Dermis microvascular lymphatic vessel endothelial cell (primary cell): ENCODE data around the gene ADAP1. TPM values are rescaled to one million over a fixed set of nuclear protein-coding genes. Genes with fewer than 3 reads are reported as not detected.

Experiments
- DNase-seq, 2 donors: peaks; one replicate each; pipeline versions ENCODE4 v3.0.0 to v3.0.0-alpha.2; 2010; ENCODE audit warnings: low read depth in 2 of 2
- total RNA-seq: library from RNA; depleted of rRNA; stranded (reverse); fragments of >200 nt; gene quantifications from 2 replicates; pipeline ENCODE4 v1.2.1, GENCODE V29; 2014

ADAP1 gene
- total RNA-seq, 1 donor from 2014 or later: 1.8 TPM

- DNase-seq: no peak
Measured at GRCh38 chr7:910441-910861, 44.0 kb downstream of the ADAP1 start.

DNA sequence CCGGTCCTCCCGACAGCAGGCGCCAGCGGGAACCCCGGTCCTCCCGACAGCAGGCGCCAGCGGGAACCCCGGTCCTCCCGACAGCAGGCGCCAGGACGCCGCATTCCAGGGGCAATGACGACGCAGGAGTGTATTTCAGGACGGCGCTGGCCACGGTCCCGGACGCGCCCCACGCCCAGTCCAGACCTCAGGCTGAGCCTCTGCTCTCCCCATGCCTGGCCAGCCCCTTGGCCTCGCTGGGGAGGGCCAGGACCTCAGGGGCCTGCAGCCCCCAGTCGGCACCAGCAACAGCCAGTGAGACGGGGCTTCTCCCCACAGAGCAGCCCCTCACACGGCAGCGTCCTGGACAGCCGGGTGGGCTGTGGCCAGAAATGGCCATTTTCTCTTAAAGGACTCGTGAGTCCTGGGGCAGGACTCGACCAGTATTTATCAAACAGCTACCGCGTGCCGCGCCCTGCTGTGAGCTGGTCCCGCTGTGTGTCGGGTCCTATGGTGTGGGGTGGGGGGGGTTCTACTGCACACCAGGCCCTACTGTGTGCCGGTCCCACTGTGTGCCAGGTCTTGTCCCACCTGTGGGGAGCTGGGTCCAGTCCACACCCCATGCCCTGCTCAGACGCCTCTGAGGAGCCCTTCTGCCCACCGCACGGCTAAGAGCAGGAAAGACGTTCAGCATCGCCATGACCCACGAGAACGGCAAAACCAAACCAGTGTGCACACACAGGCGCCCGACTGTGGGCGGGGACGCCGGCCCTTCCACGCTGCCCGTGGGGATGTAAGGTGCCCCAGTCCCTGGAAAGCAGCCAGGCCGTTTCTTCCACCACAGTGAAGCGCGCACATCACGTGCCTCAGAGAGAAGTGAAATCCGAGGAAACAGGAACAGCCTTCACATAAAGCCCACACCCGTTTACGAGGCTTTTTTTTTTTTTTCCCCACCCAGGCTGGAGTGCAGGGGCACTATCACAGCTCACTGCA lies 44.8 kb downstream of the ADAP1 start:
- DNase-seq: peak in 1 of 2 donors; percentile 16

DNA sequence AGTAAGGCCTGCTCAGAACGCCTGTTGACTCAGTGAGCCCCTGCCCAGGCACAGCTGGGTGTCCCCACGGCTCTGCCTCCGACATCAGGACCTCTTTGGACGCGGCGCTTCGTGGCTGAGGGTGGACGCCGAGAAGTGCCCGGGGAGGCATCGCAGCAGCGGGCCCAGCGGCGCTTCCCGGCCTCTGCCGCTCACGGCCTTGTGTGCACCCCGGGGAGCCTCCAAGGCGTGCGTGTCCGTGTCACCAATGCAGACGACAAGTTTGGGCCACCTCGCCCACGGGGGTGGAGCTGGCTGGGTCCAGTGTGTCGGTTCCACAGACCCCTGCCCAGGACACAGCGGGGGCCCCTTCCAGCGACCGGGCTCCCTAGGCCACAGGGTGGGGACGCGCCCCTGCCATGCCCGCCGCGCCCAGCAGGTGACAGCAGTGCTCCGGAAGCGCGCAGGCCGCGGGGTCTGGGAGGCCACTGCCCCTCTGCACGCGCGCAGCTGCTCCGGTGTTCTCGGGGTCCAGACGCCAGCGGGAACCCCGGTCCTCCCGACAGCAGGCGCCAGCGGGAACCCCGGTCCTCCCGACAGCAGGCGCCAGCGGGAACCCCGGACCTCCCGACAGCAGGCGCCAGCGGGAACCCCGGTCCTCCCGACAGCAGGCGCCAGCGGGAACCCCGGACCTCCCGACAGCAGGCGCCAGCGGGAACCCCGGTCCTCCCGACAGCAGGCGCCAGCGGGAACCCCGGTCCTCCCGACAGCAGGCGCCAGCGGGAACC lies 45.7 kb downstream of the ADAP1 start:
- DNase-seq: peak in 1 of 2 donors; percentile 36

DNA sequence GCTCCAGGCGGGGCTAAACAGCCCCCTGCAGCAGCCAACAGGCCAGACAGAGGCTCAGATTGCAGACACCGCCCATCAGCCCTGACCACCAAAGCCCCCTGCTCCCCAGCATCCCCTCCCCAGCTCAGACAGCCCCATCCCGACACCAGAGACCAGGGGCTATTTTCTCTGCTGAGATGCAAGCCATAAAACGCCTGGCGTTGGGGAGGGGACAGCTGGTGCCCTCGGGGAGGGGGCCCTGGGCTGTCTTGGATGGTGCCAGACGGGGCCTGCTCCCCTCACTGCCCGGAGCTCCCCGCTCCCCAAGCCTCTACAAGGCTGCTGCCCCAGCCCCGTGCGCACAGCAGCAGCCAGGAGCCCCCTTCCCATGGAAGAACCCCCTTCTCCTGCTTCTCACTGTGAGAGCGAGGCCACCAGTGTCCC lies 46.3 kb downstream of the ADAP1 start:
- no peak for DNase-seq

DNA sequence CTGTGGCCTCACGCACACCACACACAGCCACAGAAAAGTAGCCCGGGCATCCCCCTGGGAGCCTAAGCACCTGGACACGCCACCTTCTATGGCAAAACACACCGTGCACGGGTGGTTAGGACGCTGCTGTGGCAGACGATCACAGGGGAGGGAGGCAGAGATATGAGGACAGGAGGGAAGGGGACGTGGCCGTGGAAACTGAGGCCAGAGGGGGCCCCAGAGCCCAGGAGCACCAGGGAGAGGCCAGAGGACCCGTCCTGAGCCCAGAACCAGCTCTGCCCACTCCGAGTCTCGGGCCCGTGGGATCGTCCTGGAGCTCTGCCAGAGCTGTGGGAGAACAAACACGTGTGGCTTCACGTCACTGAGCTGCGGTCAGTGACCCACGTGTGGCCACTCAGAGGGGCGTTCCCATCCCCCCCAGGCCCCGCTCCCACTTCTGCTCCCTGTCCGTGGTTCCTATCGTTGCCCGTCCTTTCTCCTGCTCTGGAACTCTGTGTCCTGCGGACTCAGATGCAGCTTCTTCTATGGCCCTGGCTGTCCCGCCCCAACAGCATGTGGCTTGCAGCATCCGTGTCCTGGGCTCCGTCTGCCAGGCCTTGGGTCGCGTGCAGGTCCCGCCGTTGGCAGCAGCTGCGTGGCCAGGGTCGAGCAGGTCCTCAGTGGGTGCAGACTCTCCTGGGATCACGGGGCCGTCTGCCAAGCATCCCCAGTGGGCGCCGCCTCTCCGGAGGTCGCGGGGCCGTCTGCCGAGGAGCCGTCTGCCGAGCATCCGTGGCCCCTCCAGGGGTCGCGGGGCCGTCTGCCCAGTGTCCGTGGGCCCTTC lies 47.1 kb downstream of the ADAP1 start:
- no peak for DNase-seq

DNA sequence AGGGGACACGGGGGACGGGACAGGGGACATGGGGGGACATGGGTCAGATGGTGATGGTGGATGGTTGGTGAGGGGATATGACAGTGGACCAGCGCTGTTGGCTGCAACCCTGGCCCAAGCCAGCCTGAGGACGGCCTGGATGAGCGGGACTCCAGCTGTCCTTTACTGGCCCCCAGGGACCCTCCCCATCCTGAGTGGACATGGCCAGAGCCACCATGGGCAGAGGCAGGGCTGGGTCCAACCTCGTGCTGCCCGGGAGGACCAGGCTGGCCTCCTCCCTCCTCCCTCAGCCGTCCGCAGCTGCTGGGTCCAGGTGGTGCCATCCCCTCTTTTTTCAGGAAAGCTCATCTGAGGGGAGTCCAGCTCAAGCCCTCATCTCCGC lies 47.7 kb downstream of the ADAP1 start:
- no peak for DNase-seq

DNA sequence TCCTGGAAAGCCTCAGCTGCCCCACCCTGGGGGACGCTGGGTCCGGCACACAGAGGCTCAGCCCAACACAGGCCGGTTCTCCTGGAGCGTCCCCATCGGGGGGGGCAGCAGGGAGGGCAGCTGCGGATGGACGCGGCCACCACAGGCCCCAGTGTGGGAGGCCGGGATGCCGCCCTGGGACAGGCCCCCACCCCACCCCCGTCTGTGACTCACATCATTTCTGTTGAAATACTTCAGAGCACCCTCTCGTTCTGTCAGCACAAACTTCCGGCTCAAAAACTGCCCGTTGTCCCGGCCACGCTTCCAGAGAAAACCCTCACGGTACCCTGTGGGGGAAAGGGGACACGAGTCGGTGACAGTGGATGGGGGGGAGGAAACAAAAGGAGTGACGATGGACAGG lies 49.6 kb downstream of the ADAP1 start:
- no peak for DNase-seq

DNA sequence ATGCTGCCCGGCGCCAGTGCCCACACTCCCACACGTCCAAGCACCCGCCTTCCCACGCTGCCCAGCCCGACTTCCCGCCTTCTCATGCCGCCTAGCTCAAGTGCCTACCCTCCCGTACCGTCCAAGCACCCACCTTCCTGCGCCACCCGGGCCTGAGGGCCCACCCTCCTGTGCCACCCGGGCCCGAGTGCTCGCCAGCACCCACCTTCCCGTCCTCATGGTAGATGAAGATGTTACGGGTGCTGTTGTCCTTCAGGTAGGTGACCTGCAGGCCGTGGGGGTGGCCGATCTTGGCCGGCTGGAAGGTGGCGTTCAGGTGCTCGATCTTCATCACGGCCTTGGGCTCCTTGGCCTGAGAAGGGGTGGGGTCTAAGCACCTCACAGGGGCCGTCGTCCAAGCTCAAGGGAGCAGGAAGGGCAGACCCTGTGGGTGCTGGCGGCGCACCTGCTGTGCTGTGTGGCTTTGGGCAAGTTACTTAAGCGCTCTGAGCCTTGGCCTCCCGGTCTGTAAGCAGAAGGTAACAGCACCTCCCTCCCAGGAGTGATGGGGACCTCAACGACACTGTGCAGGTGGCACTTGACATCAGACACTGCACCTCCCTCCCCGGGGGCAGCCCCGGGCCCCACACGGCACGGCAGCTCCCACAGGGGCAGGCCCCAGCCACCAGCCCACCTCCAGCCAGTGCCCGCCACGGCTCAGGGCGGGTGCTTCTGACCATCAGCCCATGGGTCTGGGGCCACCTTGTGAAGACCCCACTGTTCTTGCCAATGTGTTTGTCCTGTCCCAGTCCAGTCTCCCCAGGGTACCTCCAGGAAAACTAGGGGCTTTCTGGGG lies 50.3 kb downstream of the ADAP1 start:
- no peak for DNase-seq

GRCh38 chr7:902996-903395 lies 51.5 kb downstream of the ADAP1 start:
- no peak for DNase-seq

DNA sequence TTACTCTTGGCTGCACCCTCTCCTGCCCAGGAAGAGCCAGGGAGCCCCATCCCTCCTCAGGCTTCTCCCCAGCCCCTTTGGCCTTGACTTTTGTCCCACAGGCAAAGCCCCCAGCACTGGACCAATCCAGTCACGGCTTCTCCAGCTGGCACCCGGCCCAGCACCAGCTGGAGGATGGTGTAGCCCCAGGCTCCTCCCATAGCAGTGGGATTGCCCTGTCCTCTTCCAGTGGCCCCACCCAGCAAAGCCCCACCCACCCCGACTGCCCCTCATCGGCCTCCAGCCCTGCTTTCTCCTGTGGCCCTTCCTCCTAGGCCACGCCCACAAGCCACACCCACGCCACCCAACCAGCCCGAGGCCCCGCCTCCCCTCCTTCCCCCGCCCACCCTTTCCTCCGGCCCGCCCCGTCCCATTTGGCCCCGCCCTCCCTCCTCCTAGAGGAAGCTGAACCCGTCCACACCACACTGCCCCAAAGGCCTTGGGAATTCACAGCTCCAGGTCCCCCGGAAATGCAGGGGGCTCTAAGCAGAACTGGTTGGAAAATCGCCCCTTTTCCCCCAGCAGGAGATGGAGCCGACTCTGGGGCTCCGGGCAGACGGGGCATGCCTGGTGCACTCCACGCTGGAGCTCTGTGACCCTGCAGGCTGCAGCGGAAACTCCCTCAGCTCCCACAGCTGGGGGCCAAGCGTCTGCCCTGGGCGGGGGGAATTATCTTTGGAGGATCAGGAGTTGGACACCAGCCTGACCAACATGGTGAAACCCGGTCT lies 52.9 kb downstream of the ADAP1 start:
- peak; percentile 21 to 80 for DNase-seq

DNA sequence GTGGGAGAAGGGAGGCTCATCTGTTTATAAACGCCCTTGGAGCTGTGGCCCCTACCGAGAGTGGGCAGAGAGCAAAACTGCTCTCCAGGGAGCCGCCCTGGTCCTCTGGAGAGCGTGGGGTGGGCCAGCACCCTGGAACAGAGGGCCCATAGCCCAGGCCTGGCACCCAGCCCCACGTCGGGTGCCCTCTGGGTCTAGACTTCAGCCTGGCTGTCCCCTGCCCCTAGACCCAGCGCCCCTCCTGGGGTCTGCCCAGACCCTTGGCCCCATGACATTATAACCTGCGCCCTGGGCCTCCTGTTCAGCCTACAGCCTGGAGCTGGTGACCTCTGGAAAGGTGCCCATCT lies 53.5 kb downstream of the ADAP1 start:
- DNase-seq: no peak

GRCh38 chr7:900331-901040 lies 54.0 kb downstream of the ADAP1 start:
- no peak for DNase-seq

- no peak for DNase-seq
Measured at GRCh38 chr7:899806-900205, 54.7 kb downstream of the ADAP1 start.

DNA sequence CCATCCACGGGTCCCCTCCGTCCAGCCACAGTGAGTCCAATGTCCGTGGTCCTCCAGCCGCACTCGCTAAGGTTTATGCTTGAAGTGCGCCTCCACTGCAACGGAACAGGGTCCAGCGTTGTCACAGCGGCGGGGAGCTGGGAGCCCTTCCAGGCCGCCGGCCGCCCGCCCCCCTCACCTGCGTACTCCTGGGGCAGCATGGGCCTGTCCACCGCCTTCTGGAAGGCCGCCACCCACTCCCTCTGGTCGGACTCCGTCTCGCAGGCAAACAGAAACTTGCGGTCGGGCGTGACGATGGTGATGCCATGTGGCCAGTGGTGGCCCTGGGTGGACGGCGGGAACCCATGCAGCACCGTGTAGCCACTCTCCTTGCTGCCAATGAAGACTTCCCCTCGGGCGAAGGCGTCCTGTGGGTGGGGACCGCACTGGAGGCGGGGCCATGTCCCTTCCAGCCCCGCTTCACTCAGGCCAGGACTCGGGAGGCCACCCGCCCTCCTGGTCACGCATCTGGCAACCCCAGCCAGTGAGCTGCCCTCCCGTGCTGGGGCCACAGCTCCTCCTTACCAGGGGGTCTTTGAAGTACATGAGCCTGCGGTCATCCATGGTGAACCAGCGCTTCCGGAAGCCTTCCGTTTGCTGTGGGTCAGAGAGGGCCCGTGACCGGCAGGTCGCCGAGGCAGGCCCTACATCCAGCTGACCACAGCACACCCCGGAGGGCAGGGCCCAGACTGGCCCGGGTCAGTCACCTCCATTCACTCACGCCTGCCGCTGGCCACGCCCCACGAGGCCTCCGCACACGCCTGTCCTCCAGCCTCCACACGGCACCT lies 55.4 kb downstream of the ADAP1 start:
- no peak for DNase-seq

- no peak for DNase-seq
Measured at GRCh38 chr7:898460-898854, 56.0 kb downstream of the ADAP1 start.

- DNase-seq: peak; percentile 73 to 77
Measured at GRCh38 chr7:897771-898376, 56.6 kb downstream of the ADAP1 start.

- DNase-seq: no peak
Measured at GRCh38 chr7:897086-897485, 57.4 kb downstream of the ADAP1 start.
